GM18870 (cell line): ENCODE measurements around the gene PTPRG.

Source experiments
- ATAC-seq: cut with Tn5 transposase; IDR thresholded peaks from one replicate; pipeline ENCODE4 v1.9.1; 2021; ENCODE audit warnings: moderate library complexity; ENCODE audit not compliant: unreplicated experiment

PTPRG gene

GRCh38 chr3:62293051-62293780 lies 731.8 kb downstream of the PTPRG start:
- no peak for ATAC-seq

GRCh38 chr3:62295571-62295970 lies 734.2 kb downstream of the PTPRG start:
- no peak for ATAC-seq

GRCh38 chr3:62300617-62301016 lies 739.2 kb downstream of the PTPRG start:
- ATAC-seq: no peak

- no peak for ATAC-seq
Measured at GRCh38 chr3:62312201-62312600, 750.8 kb downstream of the PTPRG start.

GRCh38 chr3:62316525-62316924 lies 755.2 kb downstream of the PTPRG start:
- ATAC-seq: no peak

- ATAC-seq: no peak
Measured at GRCh38 chr3:62318365-62318751, 757.0 kb downstream of the PTPRG start.

- peak; percentile 93 for ATAC-seq
Measured at GRCh38 chr3:62318752-62319569, 757.6 kb downstream of the PTPRG start.

- no peak for ATAC-seq
Measured at GRCh38 chr3:62319570-62320243, 758.3 kb downstream of the PTPRG start.

GRCh38 chr3:62323241-62323640 lies 761.9 kb downstream of the PTPRG start:
- ATAC-seq: no peak

- ATAC-seq: no peak
Measured at GRCh38 chr3:62325896-62326295, 764.5 kb downstream of the PTPRG start.

GRCh38 chr3:62329971-62330370 lies 768.6 kb downstream of the PTPRG start:
- no peak for ATAC-seq

GRCh38 chr3:62332017-62332416 lies 770.6 kb downstream of the PTPRG start:
- no peak for ATAC-seq

- ATAC-seq: no peak
Measured at GRCh38 chr3:62332835-62333244, 771.5 kb downstream of the PTPRG start.

- ATAC-seq: no peak
Measured at GRCh38 chr3:62335196-62335595, 773.8 kb downstream of the PTPRG start.

- ATAC-seq: no peak
Measured at GRCh38 chr3:62343755-62344154, 782.4 kb downstream of the PTPRG start.
